Body of pancreas (tissue), 4 donors: ENCODE results near the gene TPGS2.
"Not testable (repeated sequence)": the region's sequence is repeated elsewhere in the genome, so short reads cannot be mapped to it uniquely, and the experiment has no call there.

Source experiments
- CTCF ChIP-seq, 7 experiments: fragments of 450-650 bp in 4 of 7; fragments of 200-600 bp in 3 of 7; sonication (generic) in 3 of 7; IDR thresholded peaks; one replicate each; pipeline ENCODE4 v1.5.1; 2016 to 2019; ENCODE audit warnings: antibody characterized with exemption in 7 of 7
- POLR2A ChIP-seq, 3 donors: fragments of 450-650 bp; IDR thresholded peaks; one replicate each; pipeline ENCODE4 v1.6.1; 2016; ENCODE audit warnings: antibody characterized with exemption in 3 of 3, mild to moderate bottlenecking in 2 of 3

DNA sequence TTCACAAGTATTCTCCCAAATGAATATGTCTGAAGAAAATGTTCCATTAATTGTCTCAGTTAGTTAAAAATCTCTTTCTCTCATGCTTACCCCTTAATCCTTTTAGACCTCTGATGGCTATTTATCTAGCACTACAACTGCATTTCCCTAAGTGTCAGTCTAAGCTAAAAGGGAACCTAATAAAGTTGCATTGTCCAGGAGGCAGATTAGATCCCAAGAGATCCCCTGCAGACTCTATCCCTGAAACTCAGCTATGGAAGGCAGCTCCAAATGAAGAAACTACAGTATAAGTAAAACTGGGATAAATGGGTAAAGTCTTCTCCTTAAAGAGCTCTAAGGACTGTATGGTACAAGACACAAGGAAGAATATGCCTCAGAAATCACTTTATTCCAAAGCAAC is 12.7 kb downstream of the TPGS2 start:
- TF ChIP-seq CTCF, POLR2A (IDR thresholded peaks at IDR 0.05): not testable (repeated sequence)
